ENCODE data around the gene BRAF.

Gene BRAF

GRCh38 chr7:140869430-140869829 lies 55.3 kb downstream of the BRAF start:
- no peak for DNase-seq (ENCODE audit: extremely low spot score)
- ChIA-PET POLR2A (no interaction called here), CTCF (interaction anchor here (0.8 kb wide), 1 partner anchor 18 kb away, joined by 3 read pairs; no protein-coding TSS in a partner anchor)
- TF ChIP-seq, protein P1, sequence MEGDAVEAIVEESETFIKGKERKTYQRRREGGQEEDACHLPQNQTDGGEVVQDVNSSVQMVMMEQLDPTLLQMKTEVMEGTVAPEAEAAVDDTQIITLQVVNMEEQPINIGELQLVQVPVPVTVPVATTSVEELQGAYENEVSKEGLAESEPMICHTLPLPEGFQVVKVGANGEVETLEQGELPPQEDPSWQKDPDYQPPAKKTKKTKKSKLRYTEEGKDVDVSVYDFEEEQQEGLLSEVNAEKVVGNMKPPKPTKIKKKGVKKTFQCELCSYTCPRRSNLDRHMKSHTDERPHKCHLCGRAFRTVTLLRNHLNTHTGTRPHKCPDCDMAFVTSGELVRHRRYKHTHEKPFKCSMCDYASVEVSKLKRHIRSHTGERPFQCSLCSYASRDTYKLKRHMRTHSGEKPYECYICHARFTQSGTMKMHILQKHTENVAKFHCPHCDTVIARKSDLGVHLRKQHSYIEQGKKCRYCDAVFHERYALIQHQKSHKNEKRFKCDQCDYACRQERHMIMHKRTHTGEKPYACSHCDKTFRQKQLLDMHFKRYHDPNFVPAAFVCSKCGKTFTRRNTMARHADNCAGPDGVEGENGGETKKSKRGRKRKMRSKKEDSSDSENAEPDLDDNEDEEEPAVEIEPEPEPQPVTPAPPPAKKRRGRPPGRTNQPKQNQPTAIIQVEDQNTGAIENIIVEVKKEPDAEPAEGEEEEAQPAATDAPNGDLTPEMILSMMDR (IDR thresholded peaks at IDR 0.05; ENCODE audit: control extremely low read depth, extremely low read depth, low read depth, missing control alignments), result no peak

GRCh38 chr7:140867467-140868462 lies 57.0 kb downstream of the BRAF start:
- CTCF ChIA-PET, result interaction anchor here (1.2 to 1.6 kb wide), 2 partner anchors 15 to 20 kb away, joined by 3 read pairs; no protein-coding TSS in a partner anchor
- TF ChIP-seq, protein P1 (IDR thresholded peaks at IDR 0.05; ENCODE audit: control extremely low read depth, extremely low read depth, low read depth, missing control alignments), result no peak
- POLR2A ChIA-PET, result no interaction called here
- no peak for DNase-seq (ENCODE audit: extremely low spot score)

GRCh38 chr7:140866926-140867325 lies 57.8 kb downstream of the BRAF start:
- POLR2A ChIA-PET, result no interaction called here
- DNase-seq (ENCODE audit: extremely low spot score), result no peak
- TF ChIP-seq, protein P1 (IDR thresholded peaks at IDR 0.05; ENCODE audit: control extremely low read depth, extremely low read depth, low read depth, missing control alignments), result no peak
- CTCF ChIA-PET, result interaction anchor here (1.2 to 1.6 kb wide), 2 partner anchors 14 to 20 kb away, joined by 3 read pairs; no protein-coding TSS in a partner anchor

- TF ChIP-seq, protein P1 (IDR thresholded peaks at IDR 0.05; ENCODE audit: control extremely low read depth, extremely low read depth, low read depth, missing control alignments), result no peak
- ChIA-PET POLR2A (no interaction called here), CTCF (interaction anchor here (1.2 kb wide), 1 partner anchor 59 kb away, joined by 3 read pairs; no protein-coding TSS in a partner anchor)
- DNase-seq (ENCODE audit: extremely low spot score), result no peak
Observed at GRCh38 chr7:140864732-140865131, 60.0 kb downstream of the BRAF start.

DNA sequence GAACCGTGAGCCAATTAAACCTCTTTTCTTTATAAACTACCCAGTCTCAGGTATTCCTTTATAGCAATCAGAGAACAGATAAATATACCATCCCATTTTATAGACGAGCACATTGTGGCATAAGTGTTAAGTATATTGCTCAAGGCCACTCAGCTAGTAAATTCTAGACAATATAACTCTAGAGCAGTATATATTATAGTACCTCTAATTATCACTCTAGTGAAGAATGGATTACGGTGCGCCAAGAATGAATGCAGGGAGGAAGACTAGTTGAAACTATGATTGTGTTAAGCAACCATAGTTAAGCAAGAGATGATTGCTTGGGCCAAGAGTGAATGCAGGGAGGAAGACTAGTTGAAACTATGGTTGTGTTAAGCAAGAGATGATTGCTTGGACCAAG lies 60.9 kb downstream of the BRAF start:
- CTCF ChIA-PET, result no interaction called here
- DNase-seq (ENCODE audit: extremely low spot score), result no peak
- TF ChIP-seq, protein P1 (IDR thresholded peaks at IDR 0.05; ENCODE audit: control extremely low read depth, extremely low read depth, low read depth, missing control alignments), result no peak
- POLR2A ChIA-PET, result no interaction called here

DNA sequence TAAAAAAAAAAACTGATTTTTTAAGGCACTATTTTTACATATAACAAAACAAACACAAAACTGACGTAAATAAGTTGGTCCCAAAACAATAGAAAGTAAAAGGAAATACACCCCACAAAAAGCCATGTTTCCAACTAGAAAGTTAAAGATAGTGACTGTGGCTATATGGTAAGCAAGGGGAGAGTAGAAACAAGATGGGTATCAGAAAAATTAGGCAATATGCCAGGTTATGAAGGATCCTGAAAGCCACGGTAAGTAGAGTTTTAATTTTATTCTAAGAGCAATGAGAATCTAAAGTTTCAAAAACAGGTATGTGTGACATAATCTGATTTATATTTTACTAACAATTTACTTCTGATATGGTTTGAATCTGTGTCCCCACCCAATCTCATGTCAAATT lies 61.5 kb downstream of the BRAF start:
- DNase-seq (ENCODE audit: extremely low spot score), result no peak
- ChIA-PET CTCF (no interaction called here), POLR2A (no interaction called here)
- TF ChIP-seq, protein P1 (IDR thresholded peaks at IDR 0.05; ENCODE audit: control extremely low read depth, extremely low read depth, low read depth, missing control alignments), result no peak

Measured in GM10248 (cell line).